Right renal cortex interstitium (tissue), 3 donors: ENCODE results near the gene IL9R. TPM values are rescaled to one million over a fixed set of nuclear protein-coding genes. Genes with fewer than 3 reads are reported as not detected.
"Not testable (repeated sequence)": the region's sequence is repeated elsewhere in the genome, so short reads cannot be mapped to it uniquely, and the experiment has no call there.

ENCODE experiments used
- DNase-seq, 3 donors: peaks; one replicate each; pipeline ENCODE4 v3.0.0-alpha.2; 2013; ENCODE audit warnings: low read depth in 3 of 3, low spot score in 2 of 3
- polyA plus RNA-seq, 3 donors: library from polyadenylated mRNA; unstranded; fragments of 120-200 nt; gene quantifications; one replicate each; pipeline ENCODE4 v1.2.1, GENCODE V29; 2013; ENCODE audit not compliant: insufficient read length in 3 of 3

Gene IL9R
- polyA plus RNA-seq, 3 donors: 0.10 TPM; not detected in 2

- no peak for DNase-seq
Measured at GRCh38 chrX:155998116-155998515, 620 bp downstream of the IL9R start.

- no peak for DNase-seq
Measured at GRCh38 chrX:155998761-155999510, 1.4 kb downstream of the IL9R start.

GRCh38 chrX:155999751-156000150 is 2.3 kb downstream of the IL9R start:
- DNase-seq: not testable (repeated sequence)

GRCh38 chrX:156000361-156000926 is 2.9 kb downstream of the IL9R start:
- DNase-seq: no peak

GRCh38 chrX:156001001-156001666 is 3.6 kb downstream of the IL9R start:
- DNase-seq: no peak

- DNase-seq: no peak
Measured at GRCh38 chrX:156001667-156002021, 4.1 kb downstream of the IL9R start.

- DNase-seq: no peak
Measured at GRCh38 chrX:156002507-156002906, 5.0 kb downstream of the IL9R start.

GRCh38 chrX:156003486-156004185 is 6.1 kb downstream of the IL9R start:
- no peak for DNase-seq

GRCh38 chrX:156004256-156004655 is 6.8 kb downstream of the IL9R start:
- DNase-seq: no peak

GRCh38 chrX:156004740-156005139 is 7.2 kb downstream of the IL9R start:
- no peak for DNase-seq

GRCh38 chrX:156005144-156005543 is 7.6 kb downstream of the IL9R start:
- DNase-seq: no peak

GRCh38 chrX:156006468-156006867 is 9.0 kb downstream of the IL9R start:
- DNase-seq: not testable (repeated sequence)

- DNase-seq: not testable (repeated sequence)
Measured at GRCh38 chrX:156008379-156008778, 10.9 kb downstream of the IL9R start.

GRCh38 chrX:156008915-156009314 is 11.4 kb downstream of the IL9R start:
- DNase-seq: peak in 1 of 3 donors; percentile 0

- not testable (repeated sequence) for DNase-seq
Measured at GRCh38 chrX:156009691-156010090, 12.2 kb downstream of the IL9R start.

- not testable (repeated sequence) for DNase-seq
Measured at GRCh38 chrX:156013286-156013953, 15.9 kb downstream of the IL9R start.

GRCh38 chrX:156019846-156020245 is 22.4 kb downstream of the IL9R start:
- not testable (repeated sequence) for DNase-seq

- not testable (repeated sequence) for DNase-seq
Measured at GRCh38 chrX:156023002-156023401, 25.5 kb downstream of the IL9R start.

- DNase-seq: not testable (repeated sequence)
Measured at GRCh38 chrX:156024949-156025492, 27.5 kb downstream of the IL9R start.

- DNase-seq: not testable (repeated sequence)
Measured at GRCh38 chrX:156028653-156029237, 31.2 kb downstream of the IL9R start.
